ENCODE data around the gene TENT5C.

TENT5C gene

DNA sequence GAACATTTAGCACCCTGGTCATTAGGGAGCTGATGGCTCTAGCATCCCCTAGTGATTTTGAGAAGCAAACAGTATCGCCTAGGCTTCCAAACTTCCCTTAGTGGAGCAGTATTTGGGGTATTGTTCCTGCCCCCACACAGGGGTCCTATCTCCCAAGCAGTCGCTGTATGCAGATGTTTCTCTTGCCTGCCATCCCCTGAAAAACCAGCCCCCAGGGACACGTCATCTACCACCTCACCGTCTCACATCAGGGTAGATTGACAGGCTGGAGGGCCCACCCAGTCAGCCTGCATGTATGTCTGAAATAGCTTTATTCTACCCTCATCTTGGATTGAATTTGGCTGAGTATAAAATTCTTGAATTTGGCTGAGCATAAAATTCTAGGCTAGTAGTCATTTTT, 33.9 kb downstream of the TENT5C start:
- no peak for DNase-seq

DNA sequence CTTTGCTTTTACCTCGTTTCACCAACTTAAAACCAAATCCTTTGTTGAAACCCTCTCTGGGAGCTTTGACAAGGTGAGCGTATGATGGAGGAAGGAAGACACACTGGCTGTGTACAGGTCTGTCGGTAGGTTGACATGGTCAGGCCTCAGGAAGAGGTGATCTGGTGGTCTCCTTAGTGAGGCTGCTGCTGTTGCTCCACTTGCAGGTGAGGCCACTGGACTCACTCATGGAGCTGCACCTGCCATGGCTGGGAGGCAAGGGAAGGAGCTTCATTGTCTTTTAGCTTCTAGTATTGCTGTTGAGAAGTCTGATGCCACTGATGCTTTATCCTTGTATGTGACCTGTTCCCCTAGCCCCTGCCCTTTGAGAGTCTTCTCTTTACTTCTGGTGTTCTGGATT, 35.7 kb downstream of the TENT5C start:
- DNase-seq, result no peak

GRCh38 chr1:117642963-117643362, 37.1 kb downstream of the TENT5C start:
- DNase-seq, result no peak

DNA sequence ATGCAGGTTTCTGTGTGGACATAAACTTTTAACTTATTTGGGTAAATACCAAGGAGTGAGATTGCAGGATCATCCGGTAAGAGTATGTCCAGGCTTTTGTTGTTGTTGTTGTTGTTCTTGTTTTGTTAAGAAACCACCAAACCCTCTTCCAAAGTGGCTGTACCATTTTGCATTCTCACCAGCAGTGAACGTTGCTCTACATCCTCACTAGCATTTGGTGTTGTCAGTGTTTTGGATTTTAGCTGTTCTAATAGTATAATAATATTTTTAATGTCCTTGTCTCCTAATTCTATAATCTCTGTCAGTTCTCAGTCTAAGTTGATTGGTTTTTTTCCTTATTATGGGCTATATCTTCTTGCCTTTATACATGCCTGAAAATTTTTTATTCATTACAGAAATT, 37.8 kb downstream of the TENT5C start:
- DNase-seq, result no peak

DNA sequence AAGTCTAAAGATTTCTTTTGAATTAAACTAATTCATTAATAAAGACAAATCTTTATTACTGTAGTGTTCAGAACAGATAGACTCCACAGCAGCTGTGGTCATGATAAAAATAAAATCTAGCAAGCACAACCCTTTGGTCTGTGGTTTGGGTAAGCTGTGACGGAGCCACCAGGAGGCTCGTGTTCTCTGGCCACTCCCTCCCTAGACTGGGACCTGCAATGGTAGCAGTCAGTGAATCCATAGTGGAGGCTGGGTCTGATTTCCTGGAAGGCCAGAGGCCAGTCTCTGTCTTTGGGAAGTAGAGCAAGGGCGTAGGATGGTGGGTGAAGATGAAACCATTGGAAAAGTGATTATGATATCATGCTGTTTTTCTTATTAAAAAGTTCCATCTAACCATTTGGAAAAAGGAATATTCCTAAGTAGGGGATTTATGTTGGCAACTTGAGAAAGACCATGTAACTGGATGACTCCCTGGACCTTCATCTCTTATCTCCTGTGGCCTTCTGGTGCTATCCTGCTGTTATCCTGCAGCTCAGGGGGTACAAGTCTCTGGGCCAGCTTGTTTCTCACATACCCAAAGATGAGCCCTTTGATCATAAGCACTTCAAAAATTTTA, 39.0 kb downstream of the TENT5C start:
- DNase-seq, result no peak

GRCh38 chr1:117645343-117645742, 39.5 kb downstream of the TENT5C start:
- DNase-seq, result no peak

GRCh38 chr1:117646007-117646811, 40.4 kb downstream of the TENT5C start:
- peak; percentile 3 for DNase-seq

DNA sequence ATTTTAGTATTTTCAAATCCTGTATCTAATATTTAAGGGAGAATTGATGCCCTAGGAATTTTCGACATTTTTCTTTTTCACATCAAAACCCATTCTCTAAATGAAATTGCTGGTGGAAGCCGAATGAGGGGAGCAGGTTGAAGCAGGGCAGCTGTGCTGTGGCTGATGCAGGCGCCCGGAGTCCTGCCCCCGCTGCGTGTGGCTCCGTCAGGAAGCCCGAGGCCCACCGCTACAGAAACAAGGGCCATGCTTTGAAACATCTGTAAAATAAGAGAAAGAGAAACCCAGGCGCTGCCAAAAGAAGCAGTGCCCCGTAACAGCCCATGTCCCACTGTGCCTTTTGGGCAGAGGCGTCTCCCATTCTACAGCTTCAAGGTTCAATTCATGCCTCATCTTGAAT, 41.1 kb downstream of the TENT5C start:
- no peak for DNase-seq

DNA sequence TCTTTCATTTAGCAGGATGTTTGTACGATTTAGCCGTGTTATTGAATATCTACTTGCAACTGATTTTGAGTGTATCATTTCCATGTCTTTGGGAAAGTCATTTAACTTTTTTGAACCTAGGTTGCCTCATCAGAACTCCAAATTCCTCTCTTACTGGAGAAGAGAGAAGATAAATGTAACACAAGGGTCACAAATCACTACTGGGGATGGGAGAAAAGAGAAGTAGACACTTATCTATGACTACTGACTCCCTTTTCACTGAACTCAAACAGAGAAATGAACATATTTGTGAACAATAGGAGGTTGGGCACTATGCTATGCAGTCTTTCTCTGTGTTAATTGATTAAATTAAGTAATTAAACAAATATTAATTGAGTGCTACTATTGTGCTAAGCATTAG, 42.2 kb downstream of the TENT5C start:
- no peak for DNase-seq

GRCh38 chr1:117650840-117651568, 45.2 kb downstream of the TENT5C start:
- DNase-seq, result no peak

GRCh38 chr1:117651616-117652015, 45.8 kb downstream of the TENT5C start:
- no peak for DNase-seq

GRCh38 chr1:117652421-117652820, 46.6 kb downstream of the TENT5C start:
- no peak for DNase-seq

DNA sequence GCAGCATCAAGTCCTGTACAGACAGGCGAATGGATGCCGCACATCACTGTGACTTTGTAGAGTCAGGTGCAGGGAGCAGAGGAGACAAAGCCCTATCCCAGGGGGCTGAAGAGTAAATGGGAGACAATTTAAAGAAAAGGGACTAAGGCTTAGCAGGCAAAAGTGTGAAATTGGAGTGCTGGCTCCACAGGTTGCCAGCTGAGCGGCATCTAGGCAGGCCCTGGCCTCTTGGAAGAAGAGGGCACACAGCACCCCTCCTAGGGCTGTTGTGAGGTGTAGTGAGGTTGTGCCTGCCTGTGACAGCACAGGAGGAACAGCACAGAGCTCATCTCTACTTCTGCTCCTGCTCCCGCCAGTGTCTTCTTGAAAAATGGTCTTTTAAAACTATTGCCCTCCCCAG, 47.3 kb downstream of the TENT5C start:
- DNase-seq, result no peak

GRCh38 chr1:117653732-117654492, 48.1 kb downstream of the TENT5C start:
- DNase-seq, result no peak

GRCh38 chr1:117654493-117655219, 48.8 kb downstream of the TENT5C start:
- no peak for DNase-seq

- DNase-seq, result no peak
These were observed 49.4 kb downstream of the TENT5C start for GRCh38 chr1:117655220-117655577.

GRCh38 chr1:117656202-117656641, 50.4 kb downstream of the TENT5C start:
- no peak for DNase-seq

- DNase-seq, result no peak
These were observed 51.2 kb downstream of the TENT5C start for GRCh38 chr1:117657031-117657430.

DNA sequence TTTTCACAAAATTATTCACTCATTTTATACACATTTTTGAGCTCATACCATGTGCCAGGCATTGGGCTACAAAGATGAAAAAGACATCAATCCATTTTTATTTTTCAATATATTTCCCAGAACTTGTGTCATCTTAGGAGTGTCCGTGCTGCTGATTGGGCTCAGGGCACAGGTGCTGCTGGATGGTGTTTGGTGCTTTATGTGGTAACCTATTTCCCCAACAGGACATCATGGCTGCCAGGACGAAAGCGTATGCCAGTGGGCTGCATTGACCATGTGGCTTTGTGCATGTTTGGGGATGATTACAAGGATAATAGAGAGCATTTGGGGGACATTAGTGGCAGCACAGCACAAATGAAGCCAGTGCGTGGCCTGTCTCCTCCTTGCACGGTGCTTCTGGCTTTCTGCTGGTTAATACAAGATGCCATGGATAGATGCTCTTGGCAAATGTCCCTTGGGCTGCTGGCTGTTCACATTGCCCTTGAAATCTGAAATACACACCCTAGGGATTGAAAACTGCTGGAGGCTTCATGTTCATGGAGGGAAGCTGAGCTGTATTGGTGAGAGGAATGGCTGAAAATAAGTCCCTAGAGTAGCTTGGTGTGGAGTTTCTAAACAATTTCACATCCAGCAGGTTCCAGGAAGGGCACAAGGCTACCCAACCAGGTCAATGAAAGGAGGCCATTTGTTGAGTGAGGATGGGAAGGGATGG, 52.3 kb downstream of the TENT5C start:
- DNase-seq, result no peak

DNA sequence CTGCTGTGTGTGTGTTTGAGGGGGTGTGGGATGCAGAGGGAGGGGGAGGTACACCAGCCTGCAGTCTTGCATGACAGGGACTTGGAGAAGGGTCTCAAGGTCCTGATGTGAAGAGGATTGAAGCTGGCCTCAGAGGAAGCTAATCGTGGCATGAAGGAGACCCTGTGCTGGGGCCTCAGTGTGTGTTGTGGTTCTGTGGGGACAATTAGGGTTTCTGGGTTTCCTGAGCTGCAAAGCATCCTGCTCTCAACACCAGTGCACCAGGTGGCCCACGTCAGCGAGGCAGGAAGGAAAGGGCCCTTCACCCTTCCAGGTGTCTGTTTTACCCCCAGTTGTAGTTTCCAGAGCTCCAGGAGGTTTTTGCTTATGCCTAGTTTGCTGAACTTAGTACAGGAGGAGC, 52.8 kb downstream of the TENT5C start:
- DNase-seq, result no peak

- DNase-seq, result no peak
These were observed 53.9 kb downstream of the TENT5C start for GRCh38 chr1:117659550-117660270.
